AG04450 (cell line): Measurements from ENCODE around the gene ESRRG. TPM values are rescaled to one million over a fixed set of nuclear protein-coding genes. Genes with fewer than 3 reads are reported as not detected.

Source experiments
- CTCF ChIA-PET: fragments of 300-600, 350-600 bp; formaldehyde crosslinking; extraction: SDS; loops from one replicate; lab custom pipeline; 2022; ENCODE audit warnings: antibody characterized with exemption, inconsistent platforms; lab: Charles Lee
- POLR2A ChIA-PET: fragments of 350-600 bp; formaldehyde crosslinking; extraction: SDS; loops from one replicate; lab custom pipeline; 2021; ENCODE audit warnings: antibody characterized with exemption, inconsistent platforms; lab: Yijun Ruan, JAX
- DNase-seq: peaks from one replicate; pipeline ENCODE4 v3.0.0-alpha.2; 2011; ENCODE audit warnings: low read depth, low spot score
- H3K27ac ChIP-seq: one replicate; pipeline ENCODE4 v1.5.1; 2012; ENCODE audit warnings: low read depth, low read length, control low read depth
- H3K27me3 ChIP-seq: one replicate; pipeline ENCODE4 v1.6.0; 2012; ENCODE audit warnings: low read length; ENCODE audit not compliant: control insufficient read depth, insufficient read depth
- H3K4me3 ChIP-seq: 2 replicates; pipeline ENCODE4 v1.5.1; 2011; ENCODE audit warnings: mild to moderate bottlenecking, low read depth, low read length, control low read depth
- H3K9me3 ChIP-seq: 2 replicates; pipeline ENCODE4 v1.5.1; 2012; ENCODE audit warnings: low read length; ENCODE audit not compliant: control insufficient read depth, insufficient read depth
- CTCF ChIP-seq: IDR thresholded peaks from 2 replicates; pipeline ENCODE4 v1.5.1; 2011; ENCODE audit warnings: low read depth, low read length, control low read depth, inconsistent platforms
- polyA minus RNA-seq: library from RNA; depleted of rRNA, polyadenylated mRNA; stranded (reverse); fragments of >200 nt; gene quantifications from 2 replicates; pipeline ENCODE4 v1.2.3, GENCODE V29; 2011; rRNA and poly(A)+ RNA removed
- polyA plus RNA-seq: library from polyadenylated mRNA; depleted of rRNA; stranded (reverse); fragments of >200 nt; gene quantifications from 2 replicates; pipeline ENCODE4 v1.2.3, GENCODE V29; 2011; rRNA removed

ESRRG gene
- polyA plus RNA-seq, result 0.16 and 0.22 TPM in 2 replicates
- polyA minus RNA-seq, result 0.96 and 4.0 TPM in 2 replicates

DNA sequence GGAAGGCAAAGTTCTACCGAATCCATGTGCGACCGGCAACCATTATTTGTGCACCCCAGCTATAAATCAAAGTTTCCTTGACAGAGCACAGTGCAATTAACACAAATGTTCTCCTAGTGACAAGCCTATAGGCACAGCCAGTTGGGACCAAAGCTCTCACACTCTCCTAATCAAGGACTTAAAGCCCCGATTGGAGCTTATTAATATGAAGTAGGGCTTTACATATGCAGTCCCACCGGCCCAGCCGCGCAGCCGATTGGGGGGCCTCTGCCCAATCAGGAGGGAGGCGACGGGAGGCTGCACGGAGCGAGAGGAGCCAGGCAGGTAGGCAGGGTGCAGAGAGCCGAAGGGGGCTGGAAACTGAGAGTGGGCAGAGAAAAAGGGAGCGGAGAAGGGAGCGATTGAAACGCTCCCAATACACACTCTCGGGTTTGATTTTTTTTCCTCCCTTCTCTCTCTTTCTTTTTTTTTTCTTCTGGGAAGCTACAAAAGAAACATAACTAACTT lies at the start of gene ESRRG:
Gene ESRRG (minus strand): TSS at position 156 of the 507 bp plus-strand sequence. CDS start 130 bp downstream, at position 26.
- ChIA-PET CTCF (interaction anchor here (0.6 to 2.1 kb wide), 2 partner anchors 502 to 599 kb away, joined by 3 to 6 read pairs; no protein-coding TSS in a partner anchor), POLR2A (no interaction called here)
- Histone ChIP-seq H3K4me3 (peak within 1 kb of the TSS; percentile 46), H3K27ac (no peak within 1 kb of the TSS), H3K9me3 (no peaks in the 10 kb centered on the region), H3K27me3 (peaks cover 17% of the 10 kb centered on the region)
- TF ChIP-seq CTCF, result no peak
- no peak for DNase-seq

DNA sequence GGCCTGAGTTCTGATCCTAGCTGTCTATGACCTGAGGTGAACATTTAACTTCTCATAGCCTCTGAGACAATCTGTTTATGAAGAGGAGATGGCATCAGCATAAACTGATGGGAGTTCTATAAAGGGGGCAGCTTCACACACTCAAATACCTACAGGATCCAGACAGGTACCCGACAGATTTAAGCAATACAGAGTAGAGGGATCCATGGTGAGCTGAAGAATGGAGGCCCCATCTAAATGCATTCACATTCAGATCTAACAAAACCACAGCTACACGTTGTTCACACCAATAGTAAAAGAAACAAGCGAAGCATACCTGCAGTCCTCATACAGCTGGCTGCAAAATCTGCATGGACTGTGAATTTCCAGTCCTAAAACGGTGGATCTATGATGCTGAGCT lies 48.7 kb upstream of the ESRRG start:
- ChIA-PET POLR2A (no interaction called here), CTCF (interaction anchor here (0.7 to 1.1 kb wide), 3 partner anchors 22 to 771 kb away, joined by 3 to 5 read pairs (median 3); no protein-coding TSS in a partner anchor)
- no peak overlapping the region for H3K4me3 ChIP-seq
- no peaks in the 10 kb centered on the region for H3K27me3 ChIP-seq
- DNase-seq, result no peak
- no peak for TF ChIP-seq CTCF
- no peaks in the 10 kb centered on the region for H3K9me3 ChIP-seq
- no peak overlapping the region for H3K27ac ChIP-seq

GRCh38 chr1:216766633-216767327 lies 43.6 kb upstream of the ESRRG start:
- CTCF ChIA-PET, result interaction anchor here (0.6 to 1.5 kb wide), 2 partner anchors 17 to 567 kb away, joined by 3 to 5 read pairs; no protein-coding TSS in a partner anchor
- POLR2A ChIA-PET, result no interaction called here
- no peaks in the 10 kb centered on the region for H3K27me3 ChIP-seq
- H3K9me3 ChIP-seq, result no peaks in the 10 kb centered on the region
- no peak for DNase-seq
- no peak overlapping the region for H3K27ac ChIP-seq
- TF ChIP-seq CTCF, result no peak
- H3K4me3 ChIP-seq, result no peak overlapping the region

- no peaks in the 10 kb centered on the region for H3K27me3 ChIP-seq
- ChIA-PET CTCF (interaction anchor here (0.7 kb wide), 1 partner anchor 164 kb away, joined by 3 read pairs; no protein-coding TSS in a partner anchor), POLR2A (no interaction called here)
- no peak for TF ChIP-seq CTCF
- no peak for DNase-seq
- no peaks in the 10 kb centered on the region for H3K9me3 ChIP-seq
- no peak overlapping the region for H3K4me3 ChIP-seq
- no peak overlapping the region for H3K27ac ChIP-seq
Measured at GRCh38 chr1:216765346-216766300, 42.4 kb upstream of the ESRRG start.
